HK-2 (cell line): Measurements from ENCODE around the gene PCGF3.

ENCODE experiments used
- DNase-seq: peaks from one replicate; pipeline ENCODE4 v3.0.0-alpha.2; 2018; ENCODE audit not compliant: unreplicated experiment

Gene PCGF3

GRCh38 chr4:705278-706082, at the start of gene PCGF3:
Gene PCGF3 (plus strand): TSS chr4:705832. CDS start chr4:733681, 27,849 bp downstream.
- peak; percentile 99 for DNase-seq

GRCh38 chr4:656436-657337, 48.9 kb upstream of the PCGF3 start:
- DNase-seq: no peak

GRCh38 chr4:657338-657833, 48.2 kb upstream of the PCGF3 start:
- DNase-seq: no peak

GRCh38 chr4:657834-658667, 47.6 kb upstream of the PCGF3 start:
- no peak for DNase-seq

- no peak for DNase-seq
Measured at GRCh38 chr4:658681-659667, 46.7 kb upstream of the PCGF3 start.

GRCh38 chr4:659851-660250, 45.8 kb upstream of the PCGF3 start:
- DNase-seq: no peak

GRCh38 chr4:660401-660800, 45.2 kb upstream of the PCGF3 start:
- no peak for DNase-seq

- DNase-seq: no peak
Measured at GRCh38 chr4:661231-661630, 44.4 kb upstream of the PCGF3 start.

GRCh38 chr4:661881-662761, 43.5 kb upstream of the PCGF3 start:
- no peak for DNase-seq

- DNase-seq: no peak
Measured at GRCh38 chr4:663046-663437, 42.6 kb upstream of the PCGF3 start.

- no peak for DNase-seq
Measured at GRCh38 chr4:663438-664428, 41.9 kb upstream of the PCGF3 start.

GRCh38 chr4:664713-665231, 40.9 kb upstream of the PCGF3 start:
- no peak for DNase-seq

- no peak for DNase-seq
Measured at GRCh38 chr4:665381-665750, 40.3 kb upstream of the PCGF3 start.

GRCh38 chr4:665751-666435, 39.7 kb upstream of the PCGF3 start:
- DNase-seq: no peak

GRCh38 chr4:666436-666810, 39.2 kb upstream of the PCGF3 start:
- DNase-seq: no peak

GRCh38 chr4:666822-667544, 38.6 kb upstream of the PCGF3 start:
- DNase-seq: no peak

GRCh38 chr4:667545-667925, 38.1 kb upstream of the PCGF3 start:
- DNase-seq: no peak
